Stomach smooth muscle (tissue), 2 donors: ENCODE results near the gene TSPAN17.
A peak's percentile ranks its signal among the peaks of the same experiment; 100 is the strongest.
"Not testable (repeated sequence)": the region's sequence is repeated elsewhere in the genome, so short reads cannot be mapped to it uniquely, and the experiment has no call there.

Experiments
- H3K27ac ChIP-seq: one replicate; pipeline ENCODE4 v1.7.0; 2013; ENCODE audit warnings: mild to moderate bottlenecking, low read length, inconsistent platforms
- H3K27me3 ChIP-seq, 2 donors: one replicate each; pipeline ENCODE4 v1.7.0; 2013; ENCODE audit warnings: low read length in 2 of 2; ENCODE audit not compliant: insufficient read depth in 2 of 2, control insufficient read depth in 1 of 2
- H3K36me3 ChIP-seq, 2 donors: one replicate each; pipeline ENCODE4 v1.7.0; 2013; ENCODE audit warnings: low read length in 2 of 2; ENCODE audit not compliant: control insufficient read depth in 2 of 2, insufficient read depth in 2 of 2
- H3K4me1 ChIP-seq: one replicate; pipeline ENCODE4 v1.7.0; 2013; ENCODE audit warnings: low read length; ENCODE audit not compliant: control insufficient read depth, insufficient read depth
- H3K4me3 ChIP-seq, 2 donors: one replicate each; pipeline ENCODE4 v1.7.0; 2013; ENCODE audit warnings: low read length in 2 of 2
- H3K9ac ChIP-seq, 2 donors: one replicate each; pipeline ENCODE4 v1.7.0; 2013; ENCODE audit warnings: low read length in 2 of 2, mild to moderate bottlenecking in 1 of 2
- H3K9me3 ChIP-seq, 2 donors: one replicate each; pipeline ENCODE4 v1.7.0; 2013; ENCODE audit warnings: low read length in 2 of 2; ENCODE audit not compliant: control insufficient read depth in 2 of 2
- donor health status: healthy.
- donor health status: Pancreatic carcinoma.

Gene TSPAN17

GRCh38 chr5:176647030-176647842 lies at the start of gene TSPAN17:
Gene TSPAN17, plus strand, starts transcription at chr5:176647484. Its CDS starts 132 bp downstream, at chr5:176647616.
- no peaks in the 10 kb centered on the region for H3K27me3 ChIP-seq
- no peaks in the 10 kb centered on the region for H3K36me3 ChIP-seq
- peak within 1 kb of the TSS; percentile 88 to 94 for H3K9ac ChIP-seq
- H3K9me3 ChIP-seq, result no peaks in the 10 kb centered on the region
- H3K27ac ChIP-seq, result peak within 1 kb of the TSS; percentile 64
- peaks cover 19% of the 10 kb centered on the region for H3K4me1 ChIP-seq
- H3K4me3 ChIP-seq, result peak within 1 kb of the TSS; percentile 87 to 90

- not testable (repeated sequence) for H3K27me3 ChIP-seq, H3K4me3 ChIP-seq, H3K36me3 ChIP-seq, H3K4me1 ChIP-seq, H3K9me3 ChIP-seq, H3K9ac ChIP-seq, H3K27ac ChIP-seq
Observed at GRCh38 chr5:176599749-176600430, 47.4 kb upstream of the TSPAN17 start.

- Histone ChIP-seq H3K9me3 (no peaks in the 10 kb centered on the region), H3K27me3 (peaks cover 2% of the 10 kb centered on the region in 2 donors), H3K4me3 (no peak overlapping the region), H3K36me3 (no peaks in the 10 kb centered on the region), H3K9ac (no peak overlapping the region), H3K27ac (no peak overlapping the region), H3K4me1 (peaks cover 4% of the 10 kb centered on the region)
Observed at GRCh38 chr5:176601901-176602482, 45.3 kb upstream of the TSPAN17 start.

- no peak overlapping the region for H3K4me3 ChIP-seq
- no peaks in the 10 kb centered on the region for H3K4me1 ChIP-seq
- H3K27ac ChIP-seq, result no peak overlapping the region
- no peaks in the 10 kb centered on the region for H3K36me3 ChIP-seq
- no peaks in the 10 kb centered on the region for H3K9me3 ChIP-seq
- no peak overlapping the region for H3K9ac ChIP-seq
- H3K27me3 ChIP-seq, result peaks cover 0 to 2% of the 10 kb centered on the region in 2 donors
Observed at GRCh38 chr5:176603091-176603490, 44.2 kb upstream of the TSPAN17 start.

- Histone ChIP-seq H3K36me3 (no peaks in the 10 kb centered on the region), H3K9me3 (no peaks in the 10 kb centered on the region), H3K27me3 (peaks cover 4 to 11% of the 10 kb centered on the region in 2 donors), H3K4me3 (no peak overlapping the region), H3K4me1 (peaks cover 6% of the 10 kb centered on the region), H3K27ac (no peak overlapping the region), H3K9ac (no peak overlapping the region)
Observed at GRCh38 chr5:176606032-176606431, 41.3 kb upstream of the TSPAN17 start.

GRCh38 chr5:176606875-176607274 lies 40.4 kb upstream of the TSPAN17 start:
- Histone ChIP-seq H3K27me3 (peaks cover 4 to 11% of the 10 kb centered on the region in 2 donors), H3K9ac (no peak overlapping the region), H3K36me3 (no peaks in the 10 kb centered on the region), H3K4me1 (peaks cover 6% of the 10 kb centered on the region), H3K27ac (no peak overlapping the region), H3K9me3 (no peaks in the 10 kb centered on the region), H3K4me3 (no peak overlapping the region)

GRCh38 chr5:176608142-176608705 lies 39.1 kb upstream of the TSPAN17 start:
- Histone ChIP-seq H3K9me3 (no peaks in the 10 kb centered on the region), H3K36me3 (no peaks in the 10 kb centered on the region), H3K27me3 (peaks cover 7 to 14% of the 10 kb centered on the region in 2 donors), H3K4me3 (no peak overlapping the region), H3K4me1 (peaks cover 6% of the 10 kb centered on the region), H3K9ac (no peak overlapping the region), H3K27ac (no peak overlapping the region)

GRCh38 chr5:176608937-176609723 lies 38.2 kb upstream of the TSPAN17 start:
- Histone ChIP-seq H3K4me3 (peak overlapping the region; percentile 23 to 52), H3K9ac (no peak overlapping the region), H3K27ac (no peak overlapping the region), H3K4me1 (peaks cover 9% of the 10 kb centered on the region), H3K36me3 (no peaks in the 10 kb centered on the region), H3K9me3 (no peaks in the 10 kb centered on the region), H3K27me3 (peaks cover 7 to 14% of the 10 kb centered on the region in 2 donors)

- Histone ChIP-seq H3K27me3 (peaks cover 7 to 14% of the 10 kb centered on the region in 2 donors), H3K4me3 (peak within 1 kb of the TSS; percentile 43 to 68), H3K9me3 (no peaks in the 10 kb centered on the region), H3K9ac (no peak within 1 kb of the TSS), H3K4me1 (peaks cover 10% of the 10 kb centered on the region), H3K36me3 (no peaks in the 10 kb centered on the region), H3K27ac (no peak within 1 kb of the TSS)
Observed at GRCh38 chr5:176609724-176610434, 37.4 kb upstream of the TSPAN17 start, which contains the start of gene GPRIN1. Gene GPRIN1, minus strand, starts transcription at chr5:176610156. Its CDS starts 10,322 bp downstream, at chr5:176599834.
